KMS-11 (cell line): ENCODE measurements around the gene ZBTB7B.
"Not testable (repeated sequence)": the region's sequence is repeated elsewhere in the genome, so short reads cannot be mapped to it uniquely, and the experiment has no call there.

Experiments
- H2AFZ ChIP-seq: fragments of 200-600 bp; sonication (generic); 2 replicates; pipeline ENCODE4 v1.6.1; 2016; ENCODE audit warnings: antibody characterized with exemption, mixed run types, low read depth
- H3K27ac ChIP-seq: fragments of 200-600 bp; sonication (generic); 2 replicates; pipeline ENCODE4 v1.6.1; 2016; ENCODE audit warnings: mild to moderate bottlenecking, mixed run types
- H3K27me3 ChIP-seq: fragments of 200-600 bp; sonication (generic); 2 replicates; pipeline ENCODE4 v1.6.1; 2017; ENCODE audit warnings: mild to moderate bottlenecking, low read depth, mixed run types, moderate library complexity; ENCODE audit not compliant: insufficient read depth
- H3K36me3 ChIP-seq: fragments of 200-600 bp; sonication (generic); 2 replicates; pipeline ENCODE4 v1.6.1; 2017; ENCODE audit warnings: mild to moderate bottlenecking, mixed run types; ENCODE audit not compliant: insufficient read depth
- H3K4me1 ChIP-seq: fragments of 200-600 bp; sonication (generic); 2 replicates; pipeline ENCODE4 v1.6.1; 2016; ENCODE audit warnings: mild to moderate bottlenecking, low read depth, mixed run types; ENCODE audit not compliant: poor library complexity, severe bottlenecking
- H3K4me2 ChIP-seq: fragments of 200-600 bp; sonication (generic); 2 replicates; pipeline ENCODE4 v1.7.0; 2016; ENCODE audit warnings: mild to moderate bottlenecking, mixed run types
- H3K4me3 ChIP-seq: fragments of 200-600 bp; sonication (generic); IDR thresholded peaks from 2 replicates; pipeline ENCODE4 v1.6.1; 2017; ENCODE audit warnings: low read depth, low read length, mixed read lengths; ENCODE audit not compliant: insufficient read depth
- H3K79me2 ChIP-seq: fragments of 200-600 bp; sonication (generic); 2 replicates; pipeline ENCODE4 v1.6.1; 2016; ENCODE audit warnings: low read depth, mixed run types; ENCODE audit not compliant: insufficient read depth
- H3K9ac ChIP-seq: fragments of 200-600 bp; sonication (generic); 2 replicates; pipeline ENCODE4 v1.6.1; 2016; ENCODE audit warnings: mild to moderate bottlenecking, mixed run types
- H4K20me1 ChIP-seq: fragments of 200-600 bp; sonication (generic); 2 replicates; pipeline ENCODE4 v1.6.1; 2016; ENCODE audit warnings: mild to moderate bottlenecking, mixed run types; ENCODE audit not compliant: insufficient read depth
- CTCF ChIP-seq: fragments of 200-600 bp; sonication (generic); conservative IDR thresholded peaks from 2 replicates; pipeline ENCODE4 v1.6.1; 2017; ENCODE audit warnings: low read depth, mild to moderate bottlenecking, antibody characterized with exemption, low read length, moderate library complexity, mixed read lengths

ZBTB7B gene

GRCh38 chr1:154982897-154983648 lies 19.5 kb upstream of the ZBTB7B start, which contains the start of gene FLAD1:
FLAD1 (plus strand) TSS chr1:154983344; CDS start chr1:154983695, 351 bp downstream.
- H2AFZ ChIP-seq, result peak within 1 kb of the TSS; percentile 47
- peaks cover 15% of the 10 kb centered on the region; the same call in 1 of the 2 replicates for H3K36me3 ChIP-seq
- TF ChIP-seq CTCF, result no peak
- peak within 1 kb of the TSS; percentile 38 for H3K27ac ChIP-seq
- H3K9ac ChIP-seq, result peak within 1 kb of the TSS; percentile 51
- peak within 1 kb of the TSS; percentile 99 for H3K4me2 ChIP-seq
- H3K79me2 ChIP-seq, result peaks cover 81% of the 10 kb centered on the region
- no peaks in the 10 kb centered on the region for H3K27me3 ChIP-seq
- peak within 1 kb of the TSS; percentile 98 for H3K4me3 ChIP-seq
- H4K20me1 ChIP-seq, result no peaks in the 10 kb centered on the region
- peaks cover 28% of the 10 kb centered on the region for H3K4me1 ChIP-seq

GRCh38 chr1:154983776-154984466 lies 18.7 kb upstream of the ZBTB7B start:
- Histone ChIP-seq H3K36me3 (peaks cover 21% of the 10 kb centered on the region; the same call in 1 of the 2 replicates), H2AFZ (peak overlapping the region; percentile 16; the same call in 1 of the 2 replicates), H3K9ac (peak overlapping the region; percentile 51), H3K4me1 (peaks cover 26% of the 10 kb centered on the region), H3K4me3 (peak overlapping the region; percentile 98), H3K27ac (peak overlapping the region; percentile 31), H3K4me2 (peak overlapping the region; percentile 99), H3K27me3 (no peaks in the 10 kb centered on the region), H3K79me2 (peaks cover 85% of the 10 kb centered on the region), H4K20me1 (no peaks in the 10 kb centered on the region)
- TF ChIP-seq CTCF, result no peak

GRCh38 chr1:154986736-154987135 lies 15.9 kb upstream of the ZBTB7B start:
- H3K36me3 ChIP-seq, result peaks cover 17% of the 10 kb centered on the region; the same call in 1 of the 2 replicates
- H3K9ac ChIP-seq, result not testable (repeated sequence)

GRCh38 chr1:154987326-154987725 lies 15.3 kb upstream of the ZBTB7B start:
- TF ChIP-seq CTCF, result no peak
- Histone ChIP-seq H3K4me1 (peaks cover 23% of the 10 kb centered on the region), H3K9ac (no peak overlapping the region), H3K36me3 (peaks cover 17% of the 10 kb centered on the region; the same call in 1 of the 2 replicates), H3K4me2 (no peak overlapping the region), H3K4me3 (no peak overlapping the region), H3K79me2 (peaks cover 56% of the 10 kb centered on the region), H3K27ac (no peak overlapping the region), H2AFZ (no peak overlapping the region), H4K20me1 (no peaks in the 10 kb centered on the region), H3K27me3 (no peaks in the 10 kb centered on the region)

More at GRCh38 chr1:154986736-154987135, 15.9 kb upstream of the ZBTB7B start:
- H3K27me3 ChIP-seq, H3K4me3 ChIP-seq, H4K20me1 ChIP-seq, H3K4me2 ChIP-seq, H3K27ac ChIP-seq, H2AFZ ChIP-seq: not testable (repeated sequence)
- peaks cover 58% of the 10 kb centered on the region for H3K79me2 ChIP-seq
- H3K4me1 ChIP-seq, result peaks cover 25% of the 10 kb centered on the region
